GM18519 (cell line): Measurements from ENCODE around the gene FGF18.
"Not testable (repeated sequence)": the region's sequence is repeated elsewhere in the genome, so short reads cannot be mapped to it uniquely, and the experiment has no call there.

Experiments
- ATAC-seq: cut with Tn5 transposase; IDR thresholded peaks from one replicate; pipeline ENCODE4 v1.9.1; 2021; ENCODE audit warnings: mild to moderate bottlenecking, moderate library complexity; ENCODE audit not compliant: unreplicated experiment, low FRiP score

The FGF18 gene

DNA sequence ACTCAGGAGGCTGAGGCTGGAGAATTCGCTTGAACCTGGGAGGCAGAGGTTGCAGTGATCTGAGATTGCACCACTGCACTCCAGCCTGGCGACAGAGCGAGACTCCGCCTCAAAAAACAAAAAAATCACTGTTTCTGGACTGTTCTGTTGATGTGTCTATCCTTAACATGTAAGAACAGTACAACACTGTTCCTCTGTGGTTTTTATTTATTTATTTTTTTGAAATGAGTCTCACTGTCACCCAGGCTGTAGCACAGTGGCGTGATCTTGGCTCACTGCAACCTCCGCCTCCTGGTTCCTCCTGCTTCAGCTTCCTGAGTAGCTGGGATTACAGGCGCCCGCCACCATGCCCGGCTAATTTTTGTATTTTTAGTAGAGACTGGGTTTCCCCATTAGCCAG is 20.8 kb upstream of the FGF18 start:
- ATAC-seq, result not testable (repeated sequence)

GRCh38 chr5:171400169-171400568 is 19.3 kb upstream of the FGF18 start:
- ATAC-seq, result no peak

DNA sequence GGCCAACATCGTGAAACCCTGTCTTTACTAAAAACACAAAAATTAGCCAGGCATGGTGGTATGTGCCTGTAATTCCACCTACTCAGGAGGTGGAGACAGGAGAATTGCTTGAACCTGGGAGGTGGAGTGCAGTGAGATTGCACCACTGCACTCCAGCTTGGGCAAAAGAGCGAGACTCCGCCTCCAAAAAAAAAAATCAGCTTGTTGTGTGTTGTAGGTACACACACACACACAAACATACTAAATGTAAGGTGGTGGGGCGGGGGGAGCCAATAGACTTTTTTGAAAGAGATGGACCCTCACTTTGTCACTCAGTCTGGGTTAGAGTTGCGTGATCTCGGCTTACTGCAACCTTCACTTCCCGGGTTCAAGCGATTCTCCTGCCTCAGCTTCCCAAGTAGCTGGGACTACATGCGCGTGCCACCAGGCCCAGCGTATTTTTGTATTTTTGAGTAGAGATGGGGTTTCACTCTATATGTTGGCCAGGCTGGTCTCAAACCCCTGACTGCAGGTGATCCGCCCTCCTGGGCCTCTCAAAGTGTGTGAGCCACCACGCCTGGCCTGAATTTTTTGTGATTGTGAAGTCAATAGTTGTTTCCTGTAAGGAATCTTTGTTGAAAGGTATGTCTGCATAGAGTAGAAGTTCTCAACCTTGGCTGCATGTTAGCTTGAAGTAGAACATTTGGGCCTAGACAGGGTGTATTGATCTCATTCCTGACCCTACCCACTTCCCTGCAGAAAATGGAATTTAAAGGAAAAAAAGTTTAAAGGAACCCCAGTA is 18.1 kb upstream of the FGF18 start:
- ATAC-seq, result no peak

- ATAC-seq, result not testable (repeated sequence)
Measured at GRCh38 chr5:171402751-171403150, 16.7 kb upstream of the FGF18 start.

DNA sequence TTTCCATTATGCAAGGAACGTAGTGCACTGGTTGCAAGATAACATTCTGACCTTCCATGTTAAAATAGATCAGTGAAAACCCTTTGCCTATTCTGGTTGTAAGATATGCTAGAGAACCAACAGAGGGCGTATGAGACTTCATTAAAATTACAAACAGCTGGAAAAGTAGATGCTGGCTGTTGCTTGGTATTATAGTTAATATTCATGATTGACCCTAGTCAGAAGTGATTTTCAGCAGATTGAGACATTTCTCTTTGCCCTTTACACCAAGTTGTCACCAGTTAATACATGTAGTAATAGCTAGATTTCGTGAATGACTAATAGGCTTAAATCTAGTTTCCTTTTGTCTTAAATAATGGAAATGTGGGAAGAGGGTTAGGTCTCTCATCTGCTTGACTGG is 13.8 kb upstream of the FGF18 start:
- ATAC-seq, result no peak

DNA sequence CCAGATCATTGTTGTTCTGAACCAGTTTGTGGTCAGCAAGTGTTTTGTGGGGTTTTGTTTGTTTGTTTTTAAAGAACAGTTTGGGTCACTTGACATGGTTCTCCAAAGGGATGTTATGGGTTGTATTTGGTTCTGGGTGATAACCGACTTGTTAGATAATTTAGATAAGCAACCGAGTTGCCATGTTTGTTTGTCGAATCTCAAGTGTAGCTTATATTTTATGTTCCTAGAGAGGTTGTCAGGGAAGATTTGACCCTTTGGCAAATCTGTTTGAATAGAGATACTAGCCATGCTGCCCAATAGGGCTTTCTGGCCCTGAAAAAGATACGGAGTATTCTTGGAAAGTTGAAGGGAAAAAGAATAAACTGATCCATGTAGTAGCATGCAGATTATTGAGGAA is 12.2 kb upstream of the FGF18 start:
- ATAC-seq, result no peak

DNA sequence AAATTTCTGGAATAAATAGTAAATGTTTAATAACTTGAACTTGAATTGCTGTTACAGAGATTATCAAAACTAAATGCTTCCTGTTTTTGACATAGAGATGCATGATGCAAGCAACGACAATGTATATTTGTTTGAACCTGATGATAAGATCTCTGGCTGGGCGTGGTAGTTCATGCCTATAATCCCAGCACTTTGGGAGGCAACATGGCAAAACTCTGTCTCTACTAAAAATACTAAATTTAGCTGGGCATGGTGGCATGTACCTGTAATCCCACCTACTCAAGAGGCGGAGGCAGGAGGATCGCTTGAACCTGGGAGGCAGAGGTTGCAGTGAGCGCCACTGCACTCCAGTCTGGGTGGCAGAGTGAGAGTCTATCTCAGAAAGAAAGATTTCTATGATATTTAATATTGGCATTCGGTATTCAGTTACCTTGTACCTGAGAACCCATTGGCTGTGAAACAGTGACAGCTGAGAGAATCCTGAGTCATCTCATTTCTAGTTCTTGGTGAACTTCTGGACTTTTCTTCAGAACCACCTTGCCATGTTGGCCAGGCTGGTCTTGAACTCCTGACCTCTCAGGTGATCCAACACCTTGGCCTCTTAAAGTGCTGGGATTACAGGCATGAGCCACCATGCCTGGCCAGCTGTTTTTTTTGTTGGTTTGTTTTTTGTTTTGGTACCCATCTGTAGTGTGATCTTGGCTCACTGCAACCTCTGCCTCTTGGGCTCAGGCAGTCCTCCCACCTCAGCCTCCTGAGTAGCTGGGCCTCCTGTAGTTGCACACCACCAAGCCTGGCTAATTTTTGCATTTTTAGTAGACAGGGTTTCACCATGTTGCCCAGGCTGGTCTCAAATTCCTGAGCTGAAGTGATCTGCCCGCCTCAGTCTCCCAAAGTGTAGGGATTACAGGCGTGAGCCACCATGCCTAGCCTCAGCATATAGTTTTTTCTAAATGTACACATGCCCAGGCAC is 10.0 kb upstream of the FGF18 start:
- no peak for ATAC-seq

- ATAC-seq, result no peak
Measured at GRCh38 chr5:171410181-171410580, 9.3 kb upstream of the FGF18 start.

- no peak for ATAC-seq
Measured at GRCh38 chr5:171412186-171412585, 7.3 kb upstream of the FGF18 start.

- ATAC-seq, result no peak
Measured at GRCh38 chr5:171413153-171413910, 6.1 kb upstream of the FGF18 start.

DNA sequence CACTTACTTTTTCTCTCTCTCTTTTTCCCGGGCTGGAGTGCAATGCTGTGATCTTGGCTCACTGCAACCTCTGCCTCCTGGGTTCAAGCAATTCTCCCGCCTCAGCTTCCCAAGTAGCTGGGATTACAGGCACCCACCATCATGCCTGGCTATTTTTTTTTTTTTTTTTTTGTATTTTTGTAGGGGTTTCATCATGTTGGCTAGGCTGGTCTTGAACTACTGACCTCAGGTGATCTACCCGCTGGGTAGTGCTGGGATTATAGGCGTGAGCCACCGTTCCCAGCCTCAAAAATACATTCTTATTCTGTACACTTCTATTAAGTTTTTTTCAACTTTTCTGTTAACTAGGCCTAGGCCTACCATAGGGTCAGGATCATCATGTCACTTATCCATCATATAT is 5.5 kb upstream of the FGF18 start:
- ATAC-seq, result not testable (repeated sequence)

DNA sequence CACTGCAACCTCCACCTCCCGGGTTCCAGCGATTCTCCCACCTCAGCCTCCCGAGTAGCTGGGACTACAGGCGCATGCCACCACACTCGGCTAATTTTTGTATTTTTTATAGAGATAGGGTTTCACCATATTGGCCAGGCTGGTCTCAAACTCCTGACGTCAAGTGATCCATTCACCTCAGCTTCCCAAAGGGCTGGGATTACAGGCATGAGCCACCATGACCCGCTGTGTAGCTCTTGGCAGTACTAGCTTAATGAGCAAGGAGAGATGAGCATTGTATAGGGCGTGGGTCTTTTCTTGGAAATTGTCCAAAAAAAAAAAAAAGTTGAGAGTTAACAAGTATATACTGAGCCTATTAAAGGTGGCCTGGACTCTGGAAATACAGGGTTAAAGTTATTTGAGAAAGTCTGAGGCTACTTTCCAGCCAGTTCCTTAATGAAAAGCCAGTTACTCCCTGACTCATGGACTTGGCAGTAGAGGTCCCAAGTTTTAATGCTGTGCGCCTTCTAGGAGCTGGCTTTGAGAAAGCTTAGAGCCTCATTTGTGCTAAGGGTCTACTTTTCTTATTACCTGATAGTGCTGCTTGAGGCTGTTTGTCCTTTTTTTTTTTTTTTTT is 4.2 kb upstream of the FGF18 start:
- no peak for ATAC-seq

DNA sequence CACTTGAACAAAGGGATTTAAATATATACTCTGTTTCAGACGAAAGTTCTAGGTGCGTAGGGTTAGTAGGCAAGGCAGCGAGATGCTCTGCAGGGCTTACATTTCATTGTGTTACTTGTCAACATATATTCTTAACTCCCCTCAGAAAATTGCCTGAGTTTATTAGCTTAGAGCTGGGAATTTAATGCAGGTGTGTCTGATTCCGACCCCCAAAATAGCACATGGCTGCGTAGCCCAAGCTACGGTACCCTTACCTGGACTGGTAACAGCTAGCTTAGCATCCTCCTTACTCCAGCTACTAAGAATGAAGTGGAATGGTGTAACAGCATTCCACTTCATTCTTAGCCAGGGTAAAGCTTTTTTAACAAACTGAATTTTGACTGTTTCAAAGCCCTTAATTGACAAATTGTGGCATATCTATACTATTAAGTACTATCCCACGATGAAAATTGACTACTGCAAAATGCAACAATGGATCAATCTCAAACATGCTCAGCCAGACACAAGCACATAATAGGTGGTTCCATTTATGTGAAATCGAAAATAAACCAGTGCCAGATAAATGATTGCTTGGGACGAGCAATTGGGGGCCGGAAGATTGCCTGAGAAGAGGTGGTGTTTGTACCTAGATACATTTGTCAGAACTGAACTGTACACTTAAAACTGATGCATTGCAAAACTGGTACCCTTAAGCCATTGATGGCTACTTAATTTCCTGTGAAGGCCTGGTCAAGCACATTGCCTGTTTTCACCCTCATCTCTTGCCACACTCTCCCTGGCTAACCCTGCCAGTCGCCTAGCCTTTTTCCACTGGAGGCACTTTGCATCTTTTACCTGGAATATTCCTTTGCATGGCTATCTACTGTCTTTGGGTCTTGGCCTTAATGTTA is 3.0 kb upstream of the FGF18 start:
- no peak for ATAC-seq

GRCh38 chr5:171418316-171418981 is 998 bp upstream of the FGF18 start:
- no peak for ATAC-seq

DNA sequence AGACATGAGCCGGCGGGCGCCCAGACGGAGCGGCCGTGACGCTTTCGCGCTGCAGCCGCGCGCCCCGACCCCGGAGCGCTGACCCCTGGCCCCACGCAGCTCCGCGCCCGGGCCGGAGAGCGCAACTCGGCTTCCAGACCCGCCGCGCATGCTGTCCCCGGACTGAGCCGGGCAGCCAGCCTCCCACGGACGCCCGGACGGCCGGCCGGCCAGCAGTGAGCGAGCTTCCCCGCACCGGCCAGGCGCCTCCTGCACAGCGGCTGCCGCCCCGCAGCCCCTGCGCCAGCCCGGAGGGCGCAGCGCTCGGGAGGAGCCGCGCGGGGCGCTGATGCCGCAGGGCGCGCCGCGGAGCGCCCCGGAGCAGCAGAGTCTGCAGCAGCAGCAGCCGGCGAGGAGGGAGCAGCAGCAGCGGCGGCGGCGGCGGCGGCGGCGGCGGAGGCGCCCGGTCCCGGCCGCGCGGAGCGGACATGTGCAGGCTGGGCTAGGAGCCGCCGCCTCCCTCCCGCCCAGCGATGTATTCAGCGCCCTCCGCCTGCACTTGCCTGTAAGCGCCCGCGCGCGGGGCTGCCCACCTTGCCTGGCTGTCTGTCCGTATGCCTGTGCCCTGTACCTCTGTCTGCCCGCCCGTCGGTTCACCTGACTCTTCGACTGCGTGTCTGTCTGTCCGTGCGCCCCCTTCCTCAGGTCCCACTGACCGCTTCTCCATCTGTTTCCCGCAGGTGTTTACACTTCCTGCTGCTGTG is 412 bp downstream of the FGF18 start:
- no peak for ATAC-seq

GRCh38 chr5:171420431-171421241 is 1.2 kb downstream of the FGF18 start:
- no peak for ATAC-seq
